ENCODE measurements around the gene KRT84. TPM values are rescaled to one million over a fixed set of nuclear protein-coding genes. Genes with fewer than 3 reads are reported as not detected.
A peak's percentile ranks its signal among the peaks of the same experiment; 100 is the strongest.

The KRT84 gene
- total RNA-seq, 1 experiment from 2014 or later = 0.15 TPM

GRCh38 chr12:52362118-52362726, 23.2 kb downstream of the KRT84 start:
- Histone ChIP-seq H3K27ac (ENCODE audit: low read length) (no peak overlapping the region), H3K36me3 (ENCODE audit: low read depth, low read length) (no peaks in the 10 kb centered on the region), H3K4me1 (ENCODE audit: insufficient read depth, low read length) (peaks cover 3% of the 10 kb centered on the region; the same call in 1 of the 2 replicates), H3K9ac (ENCODE audit: low read length) (no peak overlapping the region), H2AFZ (ENCODE audit: low read length) (no peak overlapping the region), H4K20me1 (ENCODE audit: low read length) (no peaks in the 10 kb centered on the region), H3K9me2 (replicated peaks; ENCODE audit: low read length) (no peaks in the 10 kb centered on the region), H3K4me3 (ENCODE audit: low read length) (no peak overlapping the region), H3K4me2 (ENCODE audit: low read length) (no peak overlapping the region), H3K9me3 (ENCODE audit: low read length) (no peaks in the 10 kb centered on the region), H3K27me3 (ENCODE audit: low read length) (no peaks in the 10 kb centered on the region), H3F3A (ENCODE audit: low read length, unreplicated experiment) (no peaks in the 10 kb centered on the region), H3K79me2 (ENCODE audit: low read length) (no peaks in the 10 kb centered on the region)
- CTCF ChIA-PET = no interaction called here
- TF ChIP-seq EZH2phosphoT487 (IDR thresholded peaks at IDR 0.05; ENCODE audit: borderline replicate concordance, low read length) = no peak
- peak; percentile 51; the same call in 1 of the 2 replicates for TF ChIP-seq CTCF (conservative IDR thresholded peaks at IDR 0.05; ENCODE audit: low read depth, low read length)
- TF ChIP-seq EZH2 (IDR thresholded peaks at IDR 0.05; ENCODE audit: low read length, unreplicated experiment) = no peak
- no peak for ATAC-seq
- no TSS peak for BruUV-seq (replicated peaks)
- DNase-seq = no peak
- intact Hi-C loops (cut with micrococcal nuclease) = no loop called here
- POLR2A ChIA-PET (ENCODE audit: unreplicated experiment) = no interaction called here

GRCh38 chr12:52361553-52361952, 23.9 kb downstream of the KRT84 start:
- Histone ChIP-seq H3K9me2 (replicated peaks; ENCODE audit: low read length) (no peaks in the 10 kb centered on the region), H4K20me1 (ENCODE audit: low read length) (no peaks in the 10 kb centered on the region), H3F3A (ENCODE audit: low read length, unreplicated experiment) (no peaks in the 10 kb centered on the region), H3K9me3 (ENCODE audit: low read length) (no peaks in the 10 kb centered on the region), H3K4me3 (ENCODE audit: low read length) (no peak overlapping the region), H3K4me2 (ENCODE audit: low read length) (no peak overlapping the region), H3K36me3 (ENCODE audit: low read depth, low read length) (no peaks in the 10 kb centered on the region), H2AFZ (ENCODE audit: low read length) (no peak overlapping the region), H3K27me3 (ENCODE audit: low read length) (no peaks in the 10 kb centered on the region), H3K4me1 (ENCODE audit: insufficient read depth, low read length) (peaks cover 3% of the 10 kb centered on the region; the same call in 1 of the 2 replicates), H3K27ac (ENCODE audit: low read length) (no peak overlapping the region), H3K9ac (ENCODE audit: low read length) (no peak overlapping the region), H3K79me2 (ENCODE audit: low read length) (no peaks in the 10 kb centered on the region)
- intact Hi-C loops (cut with micrococcal nuclease) = no loop called here
- ATAC-seq (no peak), DNase-seq (no peak)
- TF ChIP-seq CTCF (conservative IDR thresholded peaks at IDR 0.05; ENCODE audit: low read depth, low read length) = no peak
- no peak for TF ChIP-seq EZH2 (IDR thresholded peaks at IDR 0.05; ENCODE audit: low read length, unreplicated experiment)
- TF ChIP-seq EZH2phosphoT487 (IDR thresholded peaks at IDR 0.05; ENCODE audit: borderline replicate concordance, low read length) = no peak
- ChIA-PET POLR2A (ENCODE audit: unreplicated experiment) (no interaction called here), CTCF (no interaction called here)
- no TSS peak for BruUV-seq (replicated peaks)

- intact Hi-C loops (cut with micrococcal nuclease) = no loop called here
- ChIA-PET CTCF (no interaction called here), POLR2A (ENCODE audit: unreplicated experiment) (no interaction called here)
- Histone ChIP-seq H3K4me3 (ENCODE audit: low read length) (no peak overlapping the region), H3F3A (ENCODE audit: low read length, unreplicated experiment) (no peaks in the 10 kb centered on the region), H3K9me3 (ENCODE audit: low read length) (no peaks in the 10 kb centered on the region), H3K9me2 (replicated peaks; ENCODE audit: low read length) (no peaks in the 10 kb centered on the region), H3K36me3 (ENCODE audit: low read depth, low read length) (no peaks in the 10 kb centered on the region), H3K79me2 (ENCODE audit: low read length) (no peaks in the 10 kb centered on the region), H3K27ac (ENCODE audit: low read length) (no peak overlapping the region), H3K4me2 (ENCODE audit: low read length) (no peak overlapping the region), H4K20me1 (ENCODE audit: low read length) (no peaks in the 10 kb centered on the region), H2AFZ (ENCODE audit: low read length) (no peak overlapping the region), H3K9ac (ENCODE audit: low read length) (no peak overlapping the region), H3K4me1 (ENCODE audit: insufficient read depth, low read length) (peaks cover 3% of the 10 kb centered on the region; the same call in 1 of the 2 replicates), H3K27me3 (ENCODE audit: low read length) (no peaks in the 10 kb centered on the region)
- no peak for TF ChIP-seq EZH2phosphoT487 (IDR thresholded peaks at IDR 0.05; ENCODE audit: borderline replicate concordance, low read length)
- no peak for TF ChIP-seq EZH2 (IDR thresholded peaks at IDR 0.05; ENCODE audit: low read length, unreplicated experiment)
- TF ChIP-seq CTCF (conservative IDR thresholded peaks at IDR 0.05; ENCODE audit: low read depth, low read length) = no peak
- no TSS peak for BruUV-seq (replicated peaks)
- no peak for ATAC-seq
- DNase-seq = no peak
Measured at GRCh38 chr12:52360663-52361271, 24.7 kb downstream of the KRT84 start.

Data from PC-3 (cell line).